Measurements from ENCODE around the gene TMEM106C.

The TMEM106C gene

GRCh38 chr12:47995981-47996401 is 32.6 kb downstream of the TMEM106C start:
- DNase-seq (ENCODE audit: low spot score), result no peak

DNA sequence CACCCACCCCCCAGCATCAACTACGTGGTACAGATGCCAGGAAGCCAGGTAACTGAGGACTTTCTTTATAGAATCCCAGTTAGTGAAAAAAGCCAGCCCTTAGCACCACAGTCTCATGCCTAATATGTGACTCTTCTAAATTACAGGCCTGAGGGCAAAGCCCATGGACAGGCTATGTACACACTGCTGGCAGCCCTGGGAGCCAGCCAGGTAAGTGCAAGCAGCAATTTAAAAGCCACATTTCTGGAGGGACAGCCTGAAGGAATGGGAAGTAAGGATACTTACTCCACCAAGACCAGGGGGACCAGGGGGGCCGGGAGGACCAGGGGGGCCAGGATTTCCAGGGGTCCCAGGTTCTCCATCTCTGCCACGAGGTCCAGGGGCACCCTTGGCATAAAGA is 33.9 kb downstream of the TMEM106C start:
- no peak for DNase-seq (ENCODE audit: low spot score)

- no peak for DNase-seq (ENCODE audit: low spot score)
These were observed 36.4 kb downstream of the TMEM106C start for GRCh38 chr12:47999816-48000215.

- DNase-seq (ENCODE audit: low spot score), result peak; percentile 70
These were observed 37.6 kb downstream of the TMEM106C start for GRCh38 chr12:48000878-48001504.

DNA sequence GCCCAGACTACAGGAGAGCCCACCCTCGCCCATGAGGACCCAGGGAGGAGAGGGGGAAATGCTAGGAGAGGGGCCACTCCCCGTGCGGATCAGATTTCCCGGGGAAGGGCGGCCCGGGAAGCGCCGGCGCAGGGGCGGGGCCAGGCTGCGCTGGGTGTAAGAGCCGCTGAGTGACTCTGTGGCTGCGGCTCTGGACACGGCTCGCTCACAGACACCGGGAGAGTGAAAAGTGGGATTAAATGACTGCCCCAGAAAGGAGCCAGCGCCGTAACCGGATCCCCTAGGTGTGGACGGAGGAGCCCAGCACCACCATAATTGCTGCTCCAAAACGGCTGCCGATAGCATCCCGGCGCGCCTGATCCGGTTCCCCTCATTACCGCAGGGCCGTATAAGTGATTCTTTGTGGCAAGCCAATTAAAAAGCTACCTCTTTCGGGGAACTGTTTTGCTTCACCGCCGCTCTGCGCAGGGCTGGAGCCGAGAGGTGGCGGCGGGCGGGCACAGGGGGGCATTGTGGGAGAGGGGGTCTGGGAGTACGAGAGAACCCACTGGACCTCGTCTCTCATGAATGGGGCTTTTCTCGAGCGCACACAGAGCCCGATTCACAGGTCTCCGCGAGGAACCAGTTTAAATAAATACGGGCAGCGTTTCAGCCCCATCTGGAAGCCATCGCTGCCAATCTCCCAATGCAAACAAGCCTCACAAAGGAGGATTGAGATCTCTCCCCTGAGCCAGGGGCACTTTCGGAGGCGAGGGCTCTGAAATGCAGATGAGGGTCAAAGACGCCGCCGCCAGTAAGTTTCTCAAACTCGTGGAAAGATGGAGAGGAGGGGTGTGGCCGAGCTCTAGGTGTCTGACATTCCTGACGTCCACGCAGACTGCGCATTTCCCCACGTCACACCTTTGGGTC is 38.4 kb downstream of the TMEM106C start:
- DNase-seq (ENCODE audit: low spot score), result peak; percentile 83

- DNase-seq (ENCODE audit: low spot score), result no peak
These were observed 39.0 kb downstream of the TMEM106C start for GRCh38 chr12:48002414-48002730.

- no peak for DNase-seq (ENCODE audit: low spot score)
These were observed 39.4 kb downstream of the TMEM106C start for GRCh38 chr12:48002773-48003218.

DNA sequence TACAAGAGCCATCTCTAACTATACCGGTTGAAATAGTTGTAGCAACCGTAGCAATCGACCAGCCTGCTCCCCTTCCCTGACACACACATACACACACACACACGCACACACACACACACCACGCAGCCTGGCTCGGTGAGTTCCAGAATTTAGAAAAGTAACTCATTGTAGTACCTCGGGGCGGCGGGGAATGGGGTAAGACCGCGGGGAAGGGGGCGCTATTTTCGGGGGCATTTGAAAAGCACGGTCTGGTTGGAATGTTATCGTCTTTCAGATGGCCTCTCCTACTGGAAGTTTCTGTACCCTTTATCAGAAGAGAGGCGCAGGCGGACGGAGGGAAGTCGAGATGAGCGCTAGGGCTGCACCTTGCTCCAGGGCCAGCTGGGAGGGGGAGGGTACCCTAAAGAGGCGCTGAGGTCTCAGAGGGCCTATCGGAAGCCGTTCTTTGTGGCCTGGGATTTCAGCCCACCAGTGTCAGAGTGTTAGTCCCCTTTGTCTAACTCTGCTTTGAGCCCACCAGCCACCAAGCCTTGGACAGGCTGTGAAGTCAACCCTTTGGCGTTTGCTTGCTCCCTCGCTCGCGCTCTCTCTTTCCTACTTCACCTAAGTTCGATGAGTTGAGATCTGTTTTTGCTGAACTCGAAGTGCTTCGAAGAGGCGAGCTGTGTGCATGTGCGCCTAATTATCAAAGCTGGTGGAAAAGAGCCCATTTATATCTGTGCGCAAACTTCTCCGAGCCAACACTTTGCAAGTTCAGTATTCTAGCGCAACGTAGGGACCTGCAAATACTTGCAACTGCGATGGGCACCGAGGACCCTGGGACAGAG is 40.0 kb downstream of the TMEM106C start:
- DNase-seq (ENCODE audit: low spot score), result no peak

DNA sequence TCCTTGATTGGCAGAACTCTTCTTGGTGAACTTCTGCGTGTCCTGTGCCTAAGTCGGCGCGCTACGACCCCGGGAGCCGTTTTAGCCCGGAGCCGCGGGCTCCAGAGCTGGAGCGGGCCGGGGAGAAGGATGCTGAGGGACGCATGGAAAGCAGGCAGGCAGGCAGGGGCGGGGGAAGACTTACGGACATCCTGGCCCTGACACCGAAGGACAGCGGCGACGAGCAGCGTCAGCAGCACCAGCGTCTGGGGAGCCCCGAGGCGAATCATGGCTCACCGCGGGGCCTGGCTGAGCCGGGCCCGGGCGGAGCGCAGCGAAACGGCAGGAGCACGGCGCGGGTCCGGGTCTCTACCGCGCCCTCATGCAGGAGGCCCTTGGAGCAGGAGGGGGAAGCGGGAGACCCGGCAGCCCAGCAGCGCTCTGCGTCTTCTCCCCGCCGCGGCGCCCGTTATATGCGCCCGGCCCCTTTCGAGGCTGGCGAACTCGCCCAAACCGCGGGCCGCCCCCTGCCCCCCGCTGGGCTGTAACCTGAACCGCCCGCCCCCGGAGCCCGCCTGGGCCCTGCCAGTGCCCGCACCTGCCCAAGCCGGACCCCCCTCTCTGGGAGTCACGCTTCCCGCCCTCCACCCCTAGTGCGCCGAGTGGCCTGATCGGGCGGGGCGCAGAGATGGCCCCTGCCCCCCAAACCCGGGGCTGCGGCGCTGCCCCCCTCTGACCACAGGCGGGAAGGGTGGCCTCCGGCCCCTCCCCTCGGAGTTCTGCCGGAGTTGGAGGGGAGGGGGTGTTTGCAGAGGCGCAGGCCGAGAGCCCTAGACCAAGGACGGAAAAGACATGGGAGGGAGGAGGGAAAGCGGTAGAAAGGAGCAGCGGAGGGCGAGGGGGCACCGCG is 40.9 kb downstream of the TMEM106C start, which contains the start of gene COL2A1:
Gene COL2A1, minus strand, starts transcription at position 424 of the 889 bp plus-strand sequence. Its CDS starts 155 bp downstream, at position 269.
- DNase-seq (ENCODE audit: low spot score), result peak; percentile 69

- no peak for DNase-seq (ENCODE audit: low spot score)
These were observed 41.8 kb downstream of the TMEM106C start for GRCh38 chr12:48005001-48005749.

- DNase-seq (ENCODE audit: low spot score), result no peak
These were observed 42.3 kb downstream of the TMEM106C start for GRCh38 chr12:48005750-48006021.

GRCh38 chr12:48007206-48007605 is 43.8 kb downstream of the TMEM106C start:
- DNase-seq (ENCODE audit: low spot score), result no peak

DNA sequence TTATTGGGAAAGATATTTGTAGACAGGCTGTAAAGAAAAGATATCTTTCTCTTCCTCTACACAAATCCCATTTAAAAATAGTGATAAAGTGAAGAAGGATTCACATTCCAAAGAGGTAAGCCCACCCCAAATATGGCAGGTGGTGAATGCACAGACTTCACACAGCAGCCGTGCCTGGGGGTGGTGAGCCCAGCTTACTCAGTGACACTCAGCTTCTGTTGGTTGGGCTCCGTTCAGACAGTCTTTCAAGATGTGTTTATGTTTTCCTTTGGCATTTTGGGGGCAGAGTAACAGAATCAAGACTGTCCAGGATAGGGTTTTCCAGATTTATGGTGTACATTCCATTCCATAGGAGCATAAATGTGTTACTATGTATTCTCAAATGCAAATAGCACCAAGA is 45.0 kb downstream of the TMEM106C start:
- DNase-seq (ENCODE audit: low spot score), result no peak

DNA sequence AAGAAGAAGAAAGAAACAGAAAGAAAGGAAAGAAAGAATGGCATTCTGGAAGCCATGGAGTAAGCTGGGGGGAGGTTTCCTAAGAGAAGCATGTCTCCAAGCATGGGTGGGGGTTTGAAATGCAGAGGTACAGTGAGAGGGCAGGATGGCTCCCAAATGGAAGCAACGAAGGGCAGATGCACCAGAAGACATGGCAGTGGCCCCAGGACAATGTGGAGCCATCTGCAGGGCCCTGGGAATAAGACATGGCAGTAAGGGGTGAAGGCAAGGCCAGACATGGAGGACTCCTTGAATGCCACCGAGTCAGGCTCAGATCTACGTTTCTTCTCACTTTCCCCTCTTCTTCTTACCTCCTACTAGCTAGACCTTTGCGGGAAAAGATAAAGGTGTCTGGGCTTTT is 45.6 kb downstream of the TMEM106C start:
- DNase-seq (ENCODE audit: low spot score), result no peak

- no peak for DNase-seq (ENCODE audit: low spot score)
These were observed 46.1 kb downstream of the TMEM106C start for GRCh38 chr12:48009471-48009870.

GRCh38 chr12:48010366-48010970 is 47.1 kb downstream of the TMEM106C start:
- DNase-seq (ENCODE audit: low spot score), result no peak

- DNase-seq (ENCODE audit: low spot score), result no peak
These were observed 48.7 kb downstream of the TMEM106C start for GRCh38 chr12:48012070-48012469.

DNA sequence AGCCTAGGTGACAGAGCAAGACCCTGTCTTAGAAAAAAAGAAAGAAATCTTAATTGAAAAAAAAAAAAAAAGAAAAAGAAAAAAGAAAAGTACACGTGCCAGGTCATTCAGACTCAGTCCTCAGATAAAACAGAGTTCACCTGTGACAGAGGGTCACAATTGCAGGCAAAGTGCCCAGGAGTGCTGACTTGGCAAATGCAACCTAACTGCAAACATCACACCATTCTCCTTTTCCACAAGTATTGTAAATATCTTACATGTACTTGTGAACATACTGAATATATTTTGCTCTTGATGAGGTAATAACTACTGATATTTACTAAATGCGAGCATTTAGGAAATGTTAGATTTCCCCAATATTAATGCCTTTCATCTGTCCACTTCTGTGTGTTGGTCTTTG is 49.9 kb downstream of the TMEM106C start:
- DNase-seq (ENCODE audit: low spot score), result no peak

- DNase-seq (ENCODE audit: low spot score), result no peak
These were observed 51.7 kb downstream of the TMEM106C start for GRCh38 chr12:48015129-48015528.

- DNase-seq (ENCODE audit: low spot score), result no peak
These were observed 52.6 kb downstream of the TMEM106C start for GRCh38 chr12:48015954-48016353.

All from D341Med (cell line).